ENCODE measurements around the gene TMEM201.

TMEM201 gene

GRCh38 chr1:9586147-9586766, 2.5 kb upstream of the TMEM201 start:
- DNase-seq = no peak

GRCh38 chr1:9589144-9589718, 520 bp downstream of the TMEM201 start:
- DNase-seq = peak in 3 of 5 donors; percentile 31 to 56 (median 32)

- DNase-seq = no peak
Measured at GRCh38 chr1:9589719-9590157, 1.0 kb downstream of the TMEM201 start.

GRCh38 chr1:9590201-9590600, 1.5 kb downstream of the TMEM201 start:
- no peak for DNase-seq

- no peak for DNase-seq
Measured at GRCh38 chr1:9590945-9591668, 2.4 kb downstream of the TMEM201 start.

GRCh38 chr1:9591669-9592509, 3.2 kb downstream of the TMEM201 start:
- no peak for DNase-seq

- no peak for DNase-seq
Measured at GRCh38 chr1:9592510-9593075, 3.9 kb downstream of the TMEM201 start.

- DNase-seq = no peak
Measured at GRCh38 chr1:9593147-9593491, 4.4 kb downstream of the TMEM201 start.

- peak in 1 of 5 donors; percentile 60 for DNase-seq
Measured at GRCh38 chr1:9593492-9594465, 5.1 kb downstream of the TMEM201 start.

GRCh38 chr1:9594471-9595155, 5.9 kb downstream of the TMEM201 start:
- DNase-seq = no peak

- DNase-seq = no peak
Measured at GRCh38 chr1:9595156-9595967, 6.7 kb downstream of the TMEM201 start.

GRCh38 chr1:9595968-9596340, 7.2 kb downstream of the TMEM201 start:
- DNase-seq = no peak

GRCh38 chr1:9596415-9597123, 7.9 kb downstream of the TMEM201 start:
- no peak for DNase-seq

GRCh38 chr1:9597361-9598315, 8.9 kb downstream of the TMEM201 start:
- DNase-seq = no peak

GRCh38 chr1:9598316-9598700, 9.6 kb downstream of the TMEM201 start:
- DNase-seq = no peak

GRCh38 chr1:9599741-9600140, 11.0 kb downstream of the TMEM201 start:
- DNase-seq = no peak

GRCh38 chr1:9600861-9601834, 12.4 kb downstream of the TMEM201 start:
- DNase-seq = no peak

Measured in T-helper 1 cell (primary cell).